Measurements from ENCODE around the gene ERC1.

GRCh38 chr12:997505-997904 lies 6.5 kb downstream of the ERC1 start:
- TF ChIP-seq RBM17 (IDR thresholded peaks at IDR 0.05; ENCODE audit: borderline replicate concordance, low read depth, low read length) (no peak), POLR2A (conservative IDR thresholded peaks at IDR 0.05) (no peak), ZNF23 (CRISPR knock-in tag; IDR thresholded peaks at IDR 0.05) (no peak), MAZ (CRISPR knock-in tag; conservative IDR thresholded peaks at IDR 0.05 in 1 of 2, IDR thresholded peaks at IDR 0.05 in 1 of 2) (no peak)
- TF ChIP-seq, protein P1, sequence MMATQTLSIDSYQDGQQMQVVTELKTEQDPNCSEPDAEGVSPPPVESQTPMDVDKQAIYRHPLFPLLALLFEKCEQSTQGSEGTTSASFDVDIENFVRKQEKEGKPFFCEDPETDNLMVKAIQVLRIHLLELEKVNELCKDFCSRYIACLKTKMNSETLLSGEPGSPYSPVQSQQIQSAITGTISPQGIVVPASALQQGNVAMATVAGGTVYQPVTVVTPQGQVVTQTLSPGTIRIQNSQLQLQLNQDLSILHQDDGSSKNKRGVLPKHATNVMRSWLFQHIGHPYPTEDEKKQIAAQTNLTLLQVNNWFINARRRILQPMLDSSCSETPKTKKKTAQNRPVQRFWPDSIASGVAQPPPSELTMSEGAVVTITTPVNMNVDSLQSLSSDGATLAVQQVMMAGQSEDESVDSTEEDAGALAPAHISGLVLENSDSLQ (IDR thresholded peaks at IDR 0.05): no peak

Measured in K562 (cell line).